ENCODE measurements around the gene SMG7.

SMG7 gene

DNA sequence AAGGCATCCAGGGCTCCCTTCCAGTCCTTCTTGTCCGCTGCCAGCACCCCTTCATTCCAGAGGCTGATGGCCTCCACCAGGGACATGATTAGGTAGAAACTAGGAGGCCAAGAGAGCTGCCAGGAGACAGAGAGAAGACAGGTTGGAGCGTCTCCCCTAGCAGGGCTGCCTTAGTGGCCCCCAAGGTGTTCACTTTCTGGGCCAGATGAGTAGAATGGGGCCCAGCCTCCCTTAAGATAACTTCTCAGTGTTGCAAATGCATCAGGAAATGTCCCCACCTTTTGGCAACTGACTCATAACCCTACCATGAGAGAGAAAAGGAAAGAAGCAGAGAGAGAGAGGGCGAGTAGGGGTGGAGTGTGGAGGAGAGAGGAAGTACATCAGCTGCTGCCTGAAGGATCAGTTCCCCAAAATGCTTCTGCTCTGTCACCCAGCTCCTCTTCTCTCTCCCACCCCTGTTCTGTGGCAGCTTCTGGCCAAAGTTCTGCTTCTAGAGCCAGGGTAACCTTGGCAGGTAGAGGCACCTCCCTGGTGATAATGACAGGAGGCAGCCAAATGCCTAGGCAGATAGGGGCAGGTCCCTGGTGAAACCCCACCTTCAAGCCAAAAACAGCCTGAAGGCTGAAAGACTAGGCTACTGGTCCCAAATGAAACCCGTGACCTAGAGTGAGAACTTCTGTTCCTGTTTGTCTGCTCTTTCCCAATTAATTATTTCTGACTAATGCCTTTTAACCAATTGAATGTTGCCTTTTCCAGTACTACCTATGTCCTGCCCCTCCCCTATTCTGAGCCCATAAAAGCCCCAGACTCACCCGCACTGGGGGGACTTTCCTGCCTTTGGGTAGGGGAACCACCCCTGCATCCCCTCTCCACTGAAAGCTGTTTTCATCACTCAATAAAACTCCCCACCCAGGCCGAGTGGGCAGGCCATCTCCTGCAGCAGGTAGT is 118.2 kb downstream of the SMG7 start, which contains the start of gene NCF2:
Gene NCF2 (minus strand): TSS at position 216 of the 948 bp plus-strand sequence. CDS start 130 bp downstream, at position 86.
- TF ChIP-seq, protein P1, sequence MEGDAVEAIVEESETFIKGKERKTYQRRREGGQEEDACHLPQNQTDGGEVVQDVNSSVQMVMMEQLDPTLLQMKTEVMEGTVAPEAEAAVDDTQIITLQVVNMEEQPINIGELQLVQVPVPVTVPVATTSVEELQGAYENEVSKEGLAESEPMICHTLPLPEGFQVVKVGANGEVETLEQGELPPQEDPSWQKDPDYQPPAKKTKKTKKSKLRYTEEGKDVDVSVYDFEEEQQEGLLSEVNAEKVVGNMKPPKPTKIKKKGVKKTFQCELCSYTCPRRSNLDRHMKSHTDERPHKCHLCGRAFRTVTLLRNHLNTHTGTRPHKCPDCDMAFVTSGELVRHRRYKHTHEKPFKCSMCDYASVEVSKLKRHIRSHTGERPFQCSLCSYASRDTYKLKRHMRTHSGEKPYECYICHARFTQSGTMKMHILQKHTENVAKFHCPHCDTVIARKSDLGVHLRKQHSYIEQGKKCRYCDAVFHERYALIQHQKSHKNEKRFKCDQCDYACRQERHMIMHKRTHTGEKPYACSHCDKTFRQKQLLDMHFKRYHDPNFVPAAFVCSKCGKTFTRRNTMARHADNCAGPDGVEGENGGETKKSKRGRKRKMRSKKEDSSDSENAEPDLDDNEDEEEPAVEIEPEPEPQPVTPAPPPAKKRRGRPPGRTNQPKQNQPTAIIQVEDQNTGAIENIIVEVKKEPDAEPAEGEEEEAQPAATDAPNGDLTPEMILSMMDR (IDR thresholded peaks at IDR 0.05; ENCODE audit: low read depth, low read length): no peak
- no peaks in the 10 kb centered on the region for H3K4me1 ChIP-seq
- no peak for DNase-seq
- H3K9me3 ChIP-seq: no peaks in the 10 kb centered on the region
- H3K27me3 ChIP-seq: no peaks in the 10 kb centered on the region
- H3K4me3 ChIP-seq (ENCODE audit: low read depth, low read length): no peak within 1 kb of the TSS
- no peaks in the 10 kb centered on the region for H3K36me3 ChIP-seq

DNA sequence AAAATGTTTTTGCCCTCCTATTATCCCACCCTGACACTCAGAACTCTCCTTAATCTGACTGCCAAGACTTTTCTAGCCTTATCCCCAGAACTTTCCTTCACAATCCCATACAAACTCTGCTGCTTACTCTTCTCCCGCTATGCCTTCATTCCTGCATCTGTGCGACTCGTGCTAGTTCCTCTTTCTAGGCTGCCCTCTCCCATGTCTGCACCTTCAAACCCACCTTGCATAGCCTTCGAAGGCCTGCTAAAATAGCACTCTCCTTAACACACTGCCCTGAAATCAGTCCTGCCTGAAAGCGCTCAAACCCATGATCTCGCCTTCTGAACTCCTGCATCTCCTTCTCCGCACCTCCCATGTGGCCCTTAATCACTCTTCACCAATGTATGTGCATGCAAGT is 120.4 kb downstream of the SMG7 start:
- no peaks in the 10 kb centered on the region for H3K4me1 ChIP-seq
- H3K27me3 ChIP-seq: no peaks in the 10 kb centered on the region
- no peaks in the 10 kb centered on the region for H3K9me3 ChIP-seq
- TF ChIP-seq, protein P1 (IDR thresholded peaks at IDR 0.05; ENCODE audit: low read depth, low read length): no peak
- H3K36me3 ChIP-seq: no peaks in the 10 kb centered on the region
- H3K4me3 ChIP-seq (ENCODE audit: low read depth, low read length): no peak overlapping the region
- DNase-seq: no peak

DNA sequence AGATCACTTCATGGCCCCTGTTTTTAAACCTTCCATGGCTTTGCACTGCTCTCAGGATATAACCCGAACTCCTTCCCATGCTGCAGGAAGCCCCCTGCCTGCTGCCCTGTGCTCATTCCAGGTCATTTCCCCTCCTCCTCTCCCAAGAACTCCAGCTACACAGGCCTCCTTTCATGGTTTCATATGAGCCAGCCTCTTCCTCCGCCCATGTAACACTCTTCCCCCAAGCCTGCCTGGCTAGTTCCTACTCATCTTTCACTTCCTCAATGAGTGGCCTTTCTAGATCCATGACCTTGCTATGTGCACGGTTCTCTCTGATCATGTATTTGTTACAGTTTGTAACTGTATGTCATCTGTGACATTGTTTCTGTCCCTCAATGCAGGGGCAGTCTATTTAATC is 121.1 kb downstream of the SMG7 start:
- DNase-seq: no peak
- H3K36me3 ChIP-seq: no peaks in the 10 kb centered on the region
- no peak overlapping the region for H3K4me3 ChIP-seq (ENCODE audit: low read depth, low read length)
- H3K9me3 ChIP-seq: no peaks in the 10 kb centered on the region
- no peaks in the 10 kb centered on the region for H3K4me1 ChIP-seq
- no peaks in the 10 kb centered on the region for H3K27me3 ChIP-seq
- TF ChIP-seq, protein P1 (IDR thresholded peaks at IDR 0.05; ENCODE audit: low read depth, low read length): no peak

DNA sequence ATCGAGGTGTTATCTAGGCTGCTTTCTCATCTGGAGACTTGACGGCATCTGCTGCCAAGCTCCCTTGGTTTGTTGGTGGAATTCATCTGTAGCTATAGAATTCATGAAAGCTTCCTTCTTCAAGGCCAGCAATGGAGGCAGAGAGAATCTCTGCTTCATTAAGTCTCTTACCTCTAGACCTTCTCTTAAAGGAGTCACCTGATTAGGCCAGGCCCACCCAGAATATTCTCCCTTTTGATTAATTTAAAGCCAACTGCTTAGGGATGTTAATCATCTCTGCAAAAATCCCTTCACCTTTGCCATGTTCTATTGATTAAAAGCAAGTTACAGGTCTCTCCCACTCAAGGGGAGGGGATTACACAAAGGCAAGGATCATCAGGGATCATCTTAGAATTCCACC is 123.2 kb downstream of the SMG7 start:
- Histone ChIP-seq H3K4me1 (no peaks in the 10 kb centered on the region), H3K36me3 (no peaks in the 10 kb centered on the region), H3K27me3 (no peaks in the 10 kb centered on the region), H3K4me3 (ENCODE audit: low read depth, low read length) (no peak overlapping the region), H3K9me3 (no peaks in the 10 kb centered on the region)
- TF ChIP-seq, protein P1 (IDR thresholded peaks at IDR 0.05; ENCODE audit: low read depth, low read length): no peak
- no peak for DNase-seq

DNA sequence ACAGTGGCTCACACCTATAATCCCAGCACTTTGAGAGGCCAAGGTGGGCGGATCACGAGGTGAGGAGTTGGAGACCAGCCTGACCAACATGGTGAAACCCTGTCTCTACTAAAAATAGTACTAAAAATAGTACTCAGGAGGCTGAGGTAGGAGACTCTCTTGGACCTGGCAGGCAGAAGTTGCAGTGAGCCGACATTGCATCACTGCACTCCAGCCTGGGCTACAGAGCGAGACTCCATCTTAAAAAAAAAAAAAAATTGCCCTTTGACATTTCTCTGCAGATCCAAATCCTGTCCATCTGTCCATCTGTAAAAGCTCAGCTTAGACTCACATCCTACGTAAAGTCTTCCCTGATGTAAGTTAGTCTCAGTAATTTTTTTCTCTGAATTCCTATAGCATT is 124.2 kb downstream of the SMG7 start:
- Histone ChIP-seq H3K36me3 (no peaks in the 10 kb centered on the region), H3K9me3 (no peaks in the 10 kb centered on the region), H3K4me3 (ENCODE audit: low read depth, low read length) (no peak overlapping the region), H3K27me3 (no peaks in the 10 kb centered on the region), H3K4me1 (no peaks in the 10 kb centered on the region)
- TF ChIP-seq, protein P1 (IDR thresholded peaks at IDR 0.05; ENCODE audit: low read depth, low read length): no peak
- DNase-seq: no peak
